ENCODE data around the gene PIP5KL1. TPM values are rescaled to one million over a fixed set of nuclear protein-coding genes. Genes with fewer than 3 reads are reported as not detected.
A peak's percentile ranks its signal among the peaks of the same experiment; 100 is the strongest.
"Not testable (repeated sequence)": the region's sequence is repeated elsewhere in the genome, so short reads cannot be mapped to it uniquely, and the experiment has no call there.

Gene PIP5KL1
- total RNA-seq, 1 donor from 2014 or later: 1.4 TPM

DNA sequence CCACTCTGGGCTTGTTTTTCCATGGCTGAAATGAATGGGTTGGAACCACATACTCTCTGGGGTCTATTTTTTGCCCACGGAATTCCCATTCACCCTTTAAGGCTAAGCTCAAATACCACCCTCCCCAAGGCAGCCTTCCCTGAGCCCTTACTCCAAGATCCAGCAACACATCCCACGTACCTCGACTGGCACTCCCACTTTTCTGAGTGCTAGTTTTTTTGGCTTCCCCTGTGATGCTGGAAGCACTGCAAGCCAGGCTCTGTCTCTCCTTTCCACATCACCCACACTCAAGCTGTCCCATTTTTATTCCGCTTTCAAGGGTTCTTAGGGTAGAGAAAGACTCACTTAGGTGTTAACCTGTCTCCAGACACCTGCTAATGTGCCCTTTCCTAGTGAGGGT lies 37.2 kb downstream of the PIP5KL1 start:
- peak; percentile 48 for DNase-seq

DNA sequence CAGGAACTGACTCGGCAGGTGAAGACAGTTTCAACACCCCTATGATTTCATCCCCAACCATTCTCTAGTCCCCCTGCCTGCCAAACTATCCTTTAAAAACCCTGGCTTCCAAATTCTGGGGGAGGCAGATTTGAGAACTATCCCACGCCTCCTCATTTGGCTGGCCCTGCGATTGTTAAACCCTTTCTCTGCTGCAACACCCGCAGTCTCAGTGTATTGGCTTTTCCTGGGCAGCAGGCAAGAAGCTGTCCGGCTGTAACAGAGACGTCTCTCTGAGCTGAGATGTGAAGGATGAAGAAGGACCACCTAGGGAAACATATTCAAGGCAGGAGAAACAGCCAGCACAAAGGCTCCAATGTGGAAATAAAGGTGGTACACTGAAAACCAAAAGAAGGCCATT lies 37.7 kb downstream of the PIP5KL1 start:
- DNase-seq: no peak

GRCh38 chr9:127890053-127890452 lies 40.5 kb downstream of the PIP5KL1 start:
- no peak for DNase-seq

DNA sequence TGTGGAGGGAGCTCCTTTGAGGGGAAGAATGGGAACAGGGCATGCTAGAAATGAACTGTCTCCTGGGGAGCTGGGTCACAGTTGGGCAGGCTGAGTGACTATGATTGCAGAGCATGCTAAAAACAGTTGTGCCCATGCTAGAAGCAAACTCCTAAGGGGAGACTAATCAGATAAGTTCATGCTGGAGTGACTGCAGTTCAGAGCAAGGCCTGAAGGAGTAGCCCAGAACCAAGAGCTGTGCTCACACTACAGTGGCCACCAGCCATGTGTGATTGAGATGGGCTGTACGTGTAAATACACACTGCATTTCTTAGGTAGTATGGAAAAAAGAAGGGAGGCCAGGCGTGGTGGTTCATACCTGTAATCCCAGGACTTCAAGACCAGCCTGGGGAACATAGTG lies 42.8 kb downstream of the PIP5KL1 start:
- no peak for DNase-seq

DNA sequence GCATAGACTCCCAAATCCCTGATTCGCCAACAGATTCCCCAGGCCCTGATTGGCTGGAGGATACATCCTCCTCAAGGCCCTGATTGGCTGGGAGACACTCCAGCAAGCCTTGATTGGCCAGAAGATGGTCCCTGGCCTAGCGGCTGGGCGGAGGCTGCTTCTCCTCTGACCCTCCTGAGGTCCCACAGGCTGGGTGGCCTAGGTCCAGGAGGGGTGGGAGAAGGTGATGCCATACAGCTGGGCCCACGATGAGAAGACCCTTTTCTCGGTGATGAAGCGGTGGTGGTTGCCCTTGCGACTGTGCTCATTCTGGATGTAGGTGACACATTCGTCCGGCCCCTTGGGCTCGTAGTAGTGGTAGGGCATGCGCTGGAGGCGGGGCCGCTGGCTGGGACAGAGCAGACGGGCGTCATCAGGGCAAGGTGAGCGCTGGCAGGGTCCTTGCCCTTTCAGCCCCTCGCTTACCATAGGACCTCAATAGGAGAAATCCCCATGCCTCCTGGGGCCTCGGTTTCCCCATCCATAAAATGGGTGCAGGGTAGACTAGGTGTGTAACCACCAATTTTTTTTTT lies 44.1 kb downstream of the PIP5KL1 start:
- DNase-seq: no peak

GRCh38 chr9:127885508-127886281 lies 44.9 kb downstream of the PIP5KL1 start:
- DNase-seq: no peak

GRCh38 chr9:127884976-127885490 lies 45.5 kb downstream of the PIP5KL1 start:
- no peak for DNase-seq

DNA sequence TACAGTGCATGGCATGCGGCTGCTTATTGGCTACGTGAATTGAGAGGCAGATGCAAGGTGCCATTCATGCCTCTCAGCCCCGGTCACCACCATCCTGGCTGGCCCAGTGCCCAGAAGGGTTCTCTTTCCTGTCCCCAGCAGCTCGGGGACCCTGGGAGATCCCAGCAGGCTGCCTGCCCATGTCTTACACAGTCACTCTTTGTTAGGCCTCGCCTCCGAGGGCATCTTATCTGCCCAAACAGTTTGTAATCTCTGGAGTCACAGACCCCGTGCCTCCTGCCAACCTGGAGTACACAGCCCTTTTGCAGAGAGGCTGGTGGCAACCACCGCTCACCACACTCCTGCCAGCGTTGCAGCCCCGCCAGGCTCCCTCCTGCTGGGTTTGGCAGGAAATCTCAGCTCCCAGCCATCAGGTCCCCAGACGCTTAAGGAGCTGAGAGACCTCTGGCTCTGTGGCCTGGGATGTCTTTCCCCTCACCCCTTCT lies 46.1 kb downstream of the PIP5KL1 start:
- no peak for DNase-seq

DNA sequence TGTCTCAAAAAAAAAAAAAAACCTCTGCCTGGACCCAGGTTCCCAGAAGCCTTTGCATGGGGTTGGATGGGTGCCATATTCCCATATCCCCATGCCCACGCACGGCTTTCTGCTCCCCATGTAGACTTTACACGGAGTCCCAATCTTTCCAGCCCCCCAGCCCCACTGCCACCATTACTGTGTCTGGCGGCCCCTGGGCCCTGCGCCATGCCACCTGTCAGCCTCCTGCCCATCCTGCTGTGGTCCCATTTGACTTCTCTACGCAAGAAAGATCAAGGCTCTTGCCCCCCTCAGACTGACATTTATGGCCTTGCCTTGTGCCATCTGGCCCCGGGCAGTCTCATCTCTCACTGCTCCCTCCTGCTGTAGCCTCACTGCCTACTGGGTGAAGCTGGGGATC lies 46.6 kb downstream of the PIP5KL1 start:
- DNase-seq: no peak

DNA sequence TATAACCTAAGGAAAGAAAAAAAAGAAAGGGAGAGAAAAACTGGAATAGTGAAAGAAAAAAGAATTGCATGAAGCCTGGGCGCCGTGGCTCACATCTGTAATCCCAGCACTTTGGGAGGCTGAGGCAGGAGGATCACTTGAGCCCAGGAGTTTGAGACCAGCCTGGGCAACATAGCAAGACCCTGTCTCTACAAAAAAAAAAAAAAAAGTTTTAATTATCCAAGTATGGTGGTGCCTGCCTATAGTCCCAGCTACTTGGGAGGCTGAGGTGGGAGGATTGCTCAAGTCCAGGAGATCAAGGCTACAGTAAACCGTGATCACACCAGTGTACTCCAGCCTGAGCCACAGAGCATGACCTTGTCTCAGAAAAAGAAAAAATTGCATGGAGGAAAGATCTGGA lies 48.9 kb downstream of the PIP5KL1 start:
- DNase-seq: not testable (repeated sequence)

- no peak for DNase-seq
These were observed 50.4 kb downstream of the PIP5KL1 start for GRCh38 chr9:127880143-127880542.

DNA sequence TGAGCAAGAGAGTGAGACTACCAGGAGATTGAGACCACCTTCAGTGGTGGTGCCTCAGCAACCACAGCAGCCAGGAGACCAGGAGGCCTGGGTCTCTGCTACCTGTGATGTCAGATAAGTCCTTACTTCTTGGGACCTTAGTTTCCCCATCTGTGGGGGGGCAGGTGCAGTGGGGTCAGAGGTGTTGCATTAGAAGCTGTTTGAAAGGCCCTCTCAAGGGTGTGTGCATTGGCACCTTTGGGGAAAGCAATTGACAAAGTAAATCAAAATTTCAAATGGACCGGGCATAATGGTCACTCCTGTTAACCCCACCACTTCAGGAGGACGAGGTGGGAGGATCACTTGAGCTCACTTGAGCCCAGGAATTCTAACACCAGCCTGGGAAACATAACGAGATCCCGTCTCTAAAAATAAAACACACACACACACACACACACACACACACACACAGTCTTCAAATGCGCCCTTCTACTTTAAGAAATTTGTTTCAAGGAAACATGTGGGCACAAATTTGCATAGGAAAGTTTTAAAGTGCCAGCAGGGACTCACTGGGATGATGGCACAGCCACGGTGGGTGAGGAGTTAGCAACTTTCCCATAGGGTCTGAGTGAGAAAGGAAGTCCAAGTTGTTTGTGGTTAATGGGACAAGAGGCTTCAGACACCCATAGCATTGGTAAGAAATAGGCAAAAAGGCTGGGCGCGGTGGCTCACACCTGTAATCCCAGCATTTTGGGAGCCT lies 51.8 kb downstream of the PIP5KL1 start:
- no peak for DNase-seq

GRCh38 chr9:127878001-127878651 lies 52.5 kb downstream of the PIP5KL1 start:
- DNase-seq: no peak

- peak; percentile 77 for DNase-seq
These were observed 53.0 kb downstream of the PIP5KL1 start, which contains the start of gene AK1 for GRCh38 chr9:127877566-127877998. AK1 (minus strand) TSS chr9:127877675; CDS start chr9:127874617, 3,058 bp downstream.

GRCh38 chr9:127876764-127877562 lies 53.6 kb downstream of the PIP5KL1 start:
- DNase-seq: no peak

- no peak for DNase-seq
These were observed 54.4 kb downstream of the PIP5KL1 start for GRCh38 chr9:127876026-127876763.

DNA sequence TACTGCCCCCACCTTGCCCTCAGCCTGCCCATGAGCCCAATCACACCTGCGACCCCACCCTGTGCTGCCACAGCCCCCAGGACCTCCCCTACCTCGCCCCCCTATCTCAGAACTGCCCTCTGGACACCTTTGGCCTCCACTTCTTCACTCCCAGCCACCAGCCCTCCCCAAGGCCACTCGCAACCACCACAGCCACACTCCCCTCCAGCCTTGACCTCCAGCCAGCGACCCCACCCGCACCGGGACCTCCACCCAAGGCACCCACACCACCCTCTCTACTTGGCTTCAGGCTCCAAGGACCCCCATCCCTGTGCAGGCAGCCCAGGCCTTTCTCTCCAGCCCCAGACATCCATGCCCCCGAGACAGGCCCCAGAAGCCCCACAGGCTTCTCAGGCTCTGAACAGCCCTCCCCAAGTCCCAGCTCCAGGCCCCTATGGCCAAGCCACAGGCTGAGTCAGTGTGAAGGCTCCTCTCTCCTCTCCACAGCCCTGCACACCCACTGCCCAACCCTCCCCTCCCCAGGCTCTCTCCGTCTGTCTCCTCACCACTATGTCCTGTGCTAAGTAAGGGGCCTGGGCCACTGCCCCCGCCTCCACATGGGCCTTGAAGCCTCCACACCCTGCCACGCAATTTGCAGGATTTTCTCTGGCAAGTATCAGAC lies 55.1 kb downstream of the PIP5KL1 start:
- DNase-seq: no peak

- DNase-seq: no peak
These were observed 56.0 kb downstream of the PIP5KL1 start for GRCh38 chr9:127874301-127875221.

DNA sequence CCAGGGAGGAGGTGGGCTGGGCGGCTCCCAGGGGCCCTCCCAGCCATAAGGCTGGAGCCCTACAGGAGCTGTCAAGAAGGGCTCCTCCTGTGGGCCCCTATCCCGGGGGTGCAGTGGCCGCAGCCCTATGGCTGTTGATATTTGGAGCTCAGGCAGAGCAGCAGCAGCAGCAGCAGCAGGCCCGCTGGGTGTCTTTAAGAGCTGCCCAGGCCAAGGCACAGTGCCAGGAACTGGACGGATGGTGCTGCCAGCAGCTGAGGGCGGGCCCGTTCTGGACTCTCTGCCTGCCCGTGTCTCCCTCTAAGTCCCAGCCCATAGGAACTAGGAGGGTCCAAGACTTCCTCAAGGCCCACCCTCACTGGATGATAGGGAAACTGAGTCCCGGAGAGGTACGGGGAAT lies 56.7 kb downstream of the PIP5KL1 start:
- DNase-seq: peak; percentile 23
